ENCODE measurements around the gene VEPH1.
"Not testable (repeated sequence)": the region's sequence is repeated elsewhere in the genome, so short reads cannot be mapped to it uniquely, and the experiment has no call there.

Gene VEPH1

GRCh38 chr3:157381606-157382005 lies 121.6 kb downstream of the VEPH1 start:
- no peak for DNase-seq

- no peak for DNase-seq
Measured at GRCh38 chr3:157379525-157380140, 123.6 kb downstream of the VEPH1 start.

- DNase-seq, result no peak
Measured at GRCh38 chr3:157376603-157377300, 126.5 kb downstream of the VEPH1 start.

- DNase-seq, result no peak
Measured at GRCh38 chr3:157375342-157375986, 127.8 kb downstream of the VEPH1 start.

- no peak for DNase-seq
Measured at GRCh38 chr3:157374933-157375332, 128.3 kb downstream of the VEPH1 start.

GRCh38 chr3:157373783-157374182 lies 129.4 kb downstream of the VEPH1 start:
- no peak for DNase-seq

GRCh38 chr3:157370867-157371266 lies 132.3 kb downstream of the VEPH1 start:
- DNase-seq, result no peak

GRCh38 chr3:157369727-157370421 lies 133.3 kb downstream of the VEPH1 start:
- DNase-seq, result no peak

GRCh38 chr3:157368171-157368570 lies 135.0 kb downstream of the VEPH1 start:
- no peak for DNase-seq

GRCh38 chr3:157363393-157363792 lies 139.8 kb downstream of the VEPH1 start:
- no peak for DNase-seq

- DNase-seq, result no peak
Measured at GRCh38 chr3:157362348-157362747, 140.9 kb downstream of the VEPH1 start.

GRCh38 chr3:157360044-157360443 lies 143.2 kb downstream of the VEPH1 start:
- DNase-seq, result no peak

GRCh38 chr3:157356541-157356940 lies 146.7 kb downstream of the VEPH1 start:
- DNase-seq, result no peak

- no peak for DNase-seq
Measured at GRCh38 chr3:157355276-157355675, 147.9 kb downstream of the VEPH1 start.

GRCh38 chr3:157354722-157355121 lies 148.5 kb downstream of the VEPH1 start:
- no peak for DNase-seq

GRCh38 chr3:157354254-157354653 lies 149.0 kb downstream of the VEPH1 start:
- no peak for DNase-seq

- DNase-seq, result no peak
Measured at GRCh38 chr3:157353652-157354051, 149.6 kb downstream of the VEPH1 start.

GRCh38 chr3:157351981-157352380 lies 151.2 kb downstream of the VEPH1 start:
- no peak for DNase-seq

GRCh38 chr3:157350651-157351050 lies 152.6 kb downstream of the VEPH1 start:
- not testable (repeated sequence) for DNase-seq

GRCh38 chr3:157348304-157349075 lies 154.7 kb downstream of the VEPH1 start:
- DNase-seq, result not testable (repeated sequence)

GRCh38 chr3:157347577-157348303 lies 155.5 kb downstream of the VEPH1 start:
- DNase-seq, result no peak
